Endothelial cell (in vitro differentiated cells): ENCODE data around the gene MTMR3. TPM values are rescaled to one million over a fixed set of nuclear protein-coding genes. Genes with fewer than 3 reads are reported as not detected.

Source experiments
- DNase-seq: peaks from one replicate; pipeline ENCODE4 v3.0.0; 2021; ENCODE audit warnings: low spot score
- H3K27ac Mint-ChIP-seq: one replicate; pipeline ENCODE4 v1.8.0; 2021; ENCODE audit warnings: mixed read lengths, inconsistent platforms; ENCODE audit not compliant: unreplicated experiment
- H3K27me3 Mint-ChIP-seq: one replicate; pipeline ENCODE4 v1.8.0; 2021; ENCODE audit warnings: mild to moderate bottlenecking, moderate library complexity, mixed read lengths, inconsistent platforms; ENCODE audit not compliant: unreplicated experiment
- H3K36me3 Mint-ChIP-seq: one replicate; pipeline ENCODE4 v1.8.0; 2021; ENCODE audit warnings: mild to moderate bottlenecking, low read depth, mixed read lengths, inconsistent platforms; ENCODE audit not compliant: unreplicated experiment
- H3K4me1 Mint-ChIP-seq: one replicate; pipeline ENCODE4 v1.8.0; 2021; ENCODE audit warnings: mild to moderate bottlenecking, mixed read lengths, inconsistent platforms; ENCODE audit not compliant: unreplicated experiment
- H3K4me3 Mint-ChIP-seq: one replicate; pipeline ENCODE4 v1.8.0; 2021; ENCODE audit warnings: mild to moderate bottlenecking, mixed read lengths, inconsistent platforms; ENCODE audit not compliant: unreplicated experiment
- H3K9me3 Mint-ChIP-seq: one replicate; pipeline ENCODE4 v1.8.0; 2021; ENCODE audit warnings: mixed read lengths, inconsistent platforms; ENCODE audit not compliant: unreplicated experiment
- total RNA-seq: library from RNA; stranded (reverse); fragmentation: NEBNext Ultra II Directional; extraction: Animal tissue kit (Norgen Biotek cat#: 25700); gene quantifications from one replicate; pipeline ENCODE4 v1.2.1, GENCODE V29; 2021; ENCODE audit not compliant: unreplicated experiment
- TF ChIP-seq, protein P1 (sequence below): fragments of 200-600 bp; sonication (generic); IDR thresholded peaks from one replicate; pipeline ENCODE4 v1.5.0; 2021; ENCODE audit warnings: antibody characterized with exemption; ENCODE audit not compliant: unreplicated experiment

Gene MTMR3
- total RNA-seq, 1 donor from 2014 or later: 39.1 TPM

GRCh38 chr22:30029512-30029911 lies 146.5 kb downstream of the MTMR3 start:
- no peak for DNase-seq
- H3K9me3 Mint-ChIP-seq: no peaks in the 10 kb centered on the region
- TF ChIP-seq, protein P1, sequence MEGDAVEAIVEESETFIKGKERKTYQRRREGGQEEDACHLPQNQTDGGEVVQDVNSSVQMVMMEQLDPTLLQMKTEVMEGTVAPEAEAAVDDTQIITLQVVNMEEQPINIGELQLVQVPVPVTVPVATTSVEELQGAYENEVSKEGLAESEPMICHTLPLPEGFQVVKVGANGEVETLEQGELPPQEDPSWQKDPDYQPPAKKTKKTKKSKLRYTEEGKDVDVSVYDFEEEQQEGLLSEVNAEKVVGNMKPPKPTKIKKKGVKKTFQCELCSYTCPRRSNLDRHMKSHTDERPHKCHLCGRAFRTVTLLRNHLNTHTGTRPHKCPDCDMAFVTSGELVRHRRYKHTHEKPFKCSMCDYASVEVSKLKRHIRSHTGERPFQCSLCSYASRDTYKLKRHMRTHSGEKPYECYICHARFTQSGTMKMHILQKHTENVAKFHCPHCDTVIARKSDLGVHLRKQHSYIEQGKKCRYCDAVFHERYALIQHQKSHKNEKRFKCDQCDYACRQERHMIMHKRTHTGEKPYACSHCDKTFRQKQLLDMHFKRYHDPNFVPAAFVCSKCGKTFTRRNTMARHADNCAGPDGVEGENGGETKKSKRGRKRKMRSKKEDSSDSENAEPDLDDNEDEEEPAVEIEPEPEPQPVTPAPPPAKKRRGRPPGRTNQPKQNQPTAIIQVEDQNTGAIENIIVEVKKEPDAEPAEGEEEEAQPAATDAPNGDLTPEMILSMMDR: no peak
- H3K36me3 Mint-ChIP-seq: peaks cover 16% of the 10 kb centered on the region
- no peaks in the 10 kb centered on the region for H3K4me1 Mint-ChIP-seq
- no peak overlapping the region for H3K4me3 Mint-ChIP-seq
- peaks cover 3% of the 10 kb centered on the region for H3K27me3 Mint-ChIP-seq
- no peak overlapping the region for H3K27ac Mint-ChIP-seq

GRCh38 chr22:30030329-30030728 lies 147.4 kb downstream of the MTMR3 start:
- peaks cover 12% of the 10 kb centered on the region for H3K36me3 Mint-ChIP-seq
- peaks cover 3% of the 10 kb centered on the region for H3K27me3 Mint-ChIP-seq
- H3K27ac Mint-ChIP-seq: no peak overlapping the region
- TF ChIP-seq, protein P1: no peak
- DNase-seq: no peak
- H3K9me3 Mint-ChIP-seq: no peaks in the 10 kb centered on the region
- H3K4me3 Mint-ChIP-seq: no peak overlapping the region
- H3K4me1 Mint-ChIP-seq: no peaks in the 10 kb centered on the region

GRCh38 chr22:30031328-30031727 lies 148.4 kb downstream of the MTMR3 start:
- H3K27me3 Mint-ChIP-seq: peaks cover 3% of the 10 kb centered on the region
- no peaks in the 10 kb centered on the region for H3K4me1 Mint-ChIP-seq
- no peak overlapping the region for H3K4me3 Mint-ChIP-seq
- peaks cover 5% of the 10 kb centered on the region for H3K36me3 Mint-ChIP-seq
- H3K27ac Mint-ChIP-seq: no peak overlapping the region
- DNase-seq: no peak
- H3K9me3 Mint-ChIP-seq: no peaks in the 10 kb centered on the region
- TF ChIP-seq, protein P1: no peak

DNA sequence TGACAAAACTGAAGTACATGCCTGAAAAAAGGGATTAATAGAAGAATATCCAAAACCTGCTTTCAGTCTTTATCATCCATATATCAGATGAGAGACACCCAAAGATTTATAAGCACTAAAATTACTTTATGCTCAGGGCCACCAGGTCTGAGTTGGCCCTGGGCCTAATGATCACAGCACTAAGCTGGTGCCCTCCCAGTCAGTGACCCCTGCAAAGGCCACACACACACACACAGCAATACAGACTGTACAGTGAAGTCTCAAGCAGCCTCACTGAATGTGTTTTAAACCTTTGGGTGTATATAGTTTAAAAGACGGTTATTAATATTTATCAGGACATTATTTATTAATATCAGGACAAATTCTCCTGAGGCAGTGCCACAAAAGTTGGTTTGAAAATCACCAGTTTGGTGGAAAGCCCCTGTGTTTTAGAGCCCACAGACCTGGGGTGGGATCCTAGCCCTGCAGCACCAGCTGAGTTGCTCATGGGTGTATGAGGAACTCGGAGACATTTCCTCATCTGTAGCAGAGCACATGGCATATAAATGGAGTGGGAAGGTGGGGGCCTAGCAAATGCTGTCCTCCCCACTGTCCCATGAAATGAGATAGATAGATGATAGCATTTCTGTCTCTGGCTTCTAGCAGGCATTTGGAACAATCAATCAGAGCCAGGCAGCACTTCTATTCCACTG lies 148.9 kb downstream of the MTMR3 start:
- Mint-ChIP-seq H3K4me1 (no peaks in the 10 kb centered on the region), H3K36me3 (peaks cover 4% of the 10 kb centered on the region), H3K4me3 (no peak overlapping the region), H3K27ac (no peak overlapping the region), H3K9me3 (no peaks in the 10 kb centered on the region), H3K27me3 (peaks cover 3% of the 10 kb centered on the region)
- TF ChIP-seq, protein P1: no peak
- no peak for DNase-seq

- Mint-ChIP-seq H3K9me3 (no peaks in the 10 kb centered on the region), H3K36me3 (no peaks in the 10 kb centered on the region), H3K4me1 (no peaks in the 10 kb centered on the region), H3K27me3 (peaks cover 1% of the 10 kb centered on the region), H3K27ac (no peak overlapping the region), H3K4me3 (no peak overlapping the region)
- no peak for DNase-seq
- TF ChIP-seq, protein P1: no peak
These were observed 150.2 kb downstream of the MTMR3 start for GRCh38 chr22:30033137-30033536.
